Astrocyte (in vitro differentiated cells and primary cell): ENCODE data around the gene SIVA1. TPM values are rescaled to one million over a fixed set of nuclear protein-coding genes. Genes with fewer than 3 reads are reported as not detected.

ENCODE experiments used
- DNase-seq: peaks from one replicate; pipeline ENCODE4 v3.0.0-alpha.2; 2010; ENCODE audit warnings: low read depth
- FAIRE-seq: peaks from 2 replicates; lab custom pipeline; 2011; peaks lifted over from hg19 to GRCh38; lab: Jason Lieb, UNC
- H2AFZ ChIP-seq: 2 replicates; pipeline ENCODE4 v1.6.0; 2012; ENCODE audit warnings: low read depth, low read length, inconsistent platforms
- H3K27ac ChIP-seq: 2 replicates; pipeline ENCODE4 v1.5.1; 2011; ENCODE audit warnings: low read depth, low read length, inconsistent platforms
- H3K27me3 ChIP-seq: 2 replicates; pipeline ENCODE4 v1.6.0; 2011; ENCODE audit warnings: low read length, inconsistent platforms; ENCODE audit not compliant: insufficient read depth
- H3K36me3 ChIP-seq: 2 replicates; pipeline ENCODE4 v1.5.1; 2011; ENCODE audit warnings: low read length, inconsistent platforms; ENCODE audit not compliant: insufficient read depth
- H3K4me1 ChIP-seq: 2 replicates; pipeline ENCODE4 v1.5.1; 2011; ENCODE audit warnings: low read length, inconsistent platforms; ENCODE audit not compliant: insufficient read depth
- H3K4me2 ChIP-seq: 2 replicates; pipeline ENCODE4 v1.6.0; 2012; ENCODE audit warnings: low read length, inconsistent platforms
- H3K4me3 ChIP-seq: 2 replicates; pipeline ENCODE4 v1.5.1; 2011; ENCODE audit warnings: low read depth, mild to moderate bottlenecking, low read length, inconsistent platforms; ENCODE audit not compliant: insufficient read depth
- H3K79me2 ChIP-seq: 2 replicates; pipeline ENCODE4 v1.6.0; 2012; ENCODE audit warnings: mild to moderate bottlenecking, low read length, inconsistent platforms; ENCODE audit not compliant: insufficient read depth
- H3K9ac ChIP-seq: 2 replicates; pipeline ENCODE4 v1.6.0; 2012; ENCODE audit warnings: mild to moderate bottlenecking, low read length, inconsistent platforms
- H3K9me3 ChIP-seq: 2 replicates; pipeline ENCODE4 v1.5.1; 2012; ENCODE audit warnings: low read depth, mild to moderate bottlenecking, low read length, inconsistent platforms; ENCODE audit not compliant: insufficient read depth
- H4K20me1 ChIP-seq: 2 replicates; pipeline ENCODE4 v1.6.0; 2012; ENCODE audit warnings: low read length, inconsistent platforms; ENCODE audit not compliant: insufficient read depth
- H3K27ac Mint-ChIP-seq: one replicate; pipeline ENCODE4 v1.8.0; 2021; ENCODE audit warnings: mild to moderate bottlenecking, mixed read lengths; ENCODE audit not compliant: unreplicated experiment
- H3K27me3 Mint-ChIP-seq: one replicate; pipeline ENCODE4 v1.8.0; 2021; ENCODE audit warnings: low read depth, mixed read lengths; ENCODE audit not compliant: unreplicated experiment
- H3K36me3 Mint-ChIP-seq: one replicate; pipeline ENCODE4 v1.8.0; 2021; ENCODE audit warnings: low read depth, mixed read lengths; ENCODE audit not compliant: unreplicated experiment
- H3K4me1 Mint-ChIP-seq: one replicate; pipeline ENCODE4 v1.8.0; 2021; ENCODE audit warnings: low read depth, mixed read lengths; ENCODE audit not compliant: unreplicated experiment
- H3K4me3 Mint-ChIP-seq: one replicate; pipeline ENCODE4 v1.8.0; 2021; ENCODE audit warnings: mild to moderate bottlenecking, moderate library complexity, mixed read lengths; ENCODE audit not compliant: unreplicated experiment
- H3K9me3 Mint-ChIP-seq: one replicate; pipeline ENCODE4 v1.8.0; 2021; ENCODE audit warnings: mild to moderate bottlenecking, mixed read lengths; ENCODE audit not compliant: unreplicated experiment
- CTCF ChIP-seq: IDR thresholded peaks from 2 replicates; pipeline ENCODE4 v1.5.1; 2011; ENCODE audit warnings: low read depth, mild to moderate bottlenecking, inconsistent platforms, low read length, moderate library complexity; ENCODE audit not compliant: insufficient read depth
- EZH2 ChIP-seq: IDR thresholded peaks from 2 replicates; pipeline ENCODE4 v1.6.1; 2012; ENCODE audit warnings: mild to moderate bottlenecking, low read length, inconsistent platforms; ENCODE audit not compliant: insufficient read depth
- total RNA-seq: library from RNA; stranded (reverse); gene quantifications from 2 replicates; pipeline ENCODE4 v1.2.1, GENCODE V29; 2021

The SIVA1 gene
- total RNA-seq, 1 donor from 2014 or later: 51.0 TPM

DNA sequence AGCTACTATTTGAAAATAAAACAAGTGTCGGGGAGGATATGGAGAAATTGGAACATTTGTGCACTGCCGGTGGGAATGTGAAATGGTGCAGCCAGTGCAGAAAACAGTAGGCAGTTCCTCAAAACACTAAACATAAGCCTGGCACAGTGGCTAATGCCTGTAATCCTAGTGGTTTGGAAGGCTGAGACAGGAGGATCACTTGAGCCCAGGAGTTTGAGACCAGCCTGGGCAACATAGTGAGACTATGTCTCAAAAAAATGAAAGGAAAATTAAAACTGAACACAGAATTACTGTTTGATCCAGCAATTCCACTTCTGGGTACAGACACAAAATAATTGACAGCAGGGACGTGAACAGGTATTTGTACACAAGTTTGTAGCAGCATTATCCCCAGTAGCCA, 12.6 kb downstream of the SIVA1 start:
- no peak for FAIRE-seq
- Histone ChIP-seq H3K9me3 (no peaks in the 10 kb centered on the region), H3K36me3 (peaks cover 2% of the 10 kb centered on the region), H3K27me3 (no peaks in the 10 kb centered on the region), H3K9ac (no peak overlapping the region), H3K4me2 (no peak overlapping the region), H3K79me2 (no peaks in the 10 kb centered on the region), H3K4me1 (peaks cover 3% of the 10 kb centered on the region), H3K4me3 (no peak overlapping the region), H3K27ac (no peak overlapping the region), H4K20me1 (peaks cover 21% of the 10 kb centered on the region), H2AFZ (no peak overlapping the region)
- Mint-ChIP-seq H3K4me3 (peak overlapping the region; percentile 23), H3K9me3 (no peaks in the 10 kb centered on the region), H3K27me3 (no peaks in the 10 kb centered on the region), H3K4me1 (peaks cover 3% of the 10 kb centered on the region), H3K27ac (no peak overlapping the region), H3K36me3 (peaks cover 17% of the 10 kb centered on the region)
- DNase-seq: no peak
- TF ChIP-seq EZH2: no peak
- no peak for TF ChIP-seq CTCF

DNA sequence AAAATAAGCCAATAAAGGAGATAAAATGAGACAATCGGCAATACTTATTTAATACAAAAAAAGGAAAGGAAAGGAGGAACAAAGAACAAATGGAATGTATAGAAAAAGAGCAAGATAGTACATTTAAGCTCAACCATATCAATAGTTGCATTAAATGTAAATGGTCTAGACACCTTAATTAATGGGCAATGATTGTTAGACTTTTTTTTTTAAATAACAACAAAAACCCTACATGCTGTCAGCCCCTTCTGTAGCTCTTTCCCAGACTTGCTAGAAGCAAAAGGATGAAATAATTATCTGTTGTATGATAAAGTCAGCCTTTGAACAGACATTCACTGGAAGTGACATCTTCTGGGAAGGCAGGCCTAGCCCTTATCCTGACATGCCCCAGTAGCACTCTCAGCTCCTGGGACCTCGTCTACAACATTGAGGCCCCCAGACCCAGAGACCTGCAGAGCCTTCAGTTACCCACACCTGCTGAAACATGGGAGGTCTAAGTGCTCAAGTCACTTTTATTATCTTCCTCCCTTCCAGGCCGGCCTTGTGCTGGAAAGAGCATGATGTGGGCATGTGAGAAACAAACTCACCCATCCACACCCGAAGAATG, 13.4 kb downstream of the SIVA1 start:
- Histone ChIP-seq H3K36me3 (peaks cover 4% of the 10 kb centered on the region), H4K20me1 (peaks cover 15% of the 10 kb centered on the region), H3K4me1 (peaks cover 3% of the 10 kb centered on the region), H3K4me3 (no peak overlapping the region), H3K9ac (no peak overlapping the region), H3K27ac (no peak overlapping the region), H3K79me2 (no peaks in the 10 kb centered on the region), H3K4me2 (no peak overlapping the region), H3K9me3 (no peaks in the 10 kb centered on the region), H3K27me3 (no peaks in the 10 kb centered on the region), H2AFZ (no peak overlapping the region)
- no peaks in the 10 kb centered on the region for H3K27me3 Mint-ChIP-seq
- H3K4me3 Mint-ChIP-seq: peak overlapping the region; percentile 29
- no peak for TF ChIP-seq EZH2
- no peak for TF ChIP-seq CTCF
- no peak for FAIRE-seq
- no peak overlapping the region for H3K27ac Mint-ChIP-seq
- DNase-seq: no peak
- no peaks in the 10 kb centered on the region for H3K9me3 Mint-ChIP-seq
- peaks cover 3% of the 10 kb centered on the region for H3K4me1 Mint-ChIP-seq
- peaks cover 19% of the 10 kb centered on the region for H3K36me3 Mint-ChIP-seq

DNA sequence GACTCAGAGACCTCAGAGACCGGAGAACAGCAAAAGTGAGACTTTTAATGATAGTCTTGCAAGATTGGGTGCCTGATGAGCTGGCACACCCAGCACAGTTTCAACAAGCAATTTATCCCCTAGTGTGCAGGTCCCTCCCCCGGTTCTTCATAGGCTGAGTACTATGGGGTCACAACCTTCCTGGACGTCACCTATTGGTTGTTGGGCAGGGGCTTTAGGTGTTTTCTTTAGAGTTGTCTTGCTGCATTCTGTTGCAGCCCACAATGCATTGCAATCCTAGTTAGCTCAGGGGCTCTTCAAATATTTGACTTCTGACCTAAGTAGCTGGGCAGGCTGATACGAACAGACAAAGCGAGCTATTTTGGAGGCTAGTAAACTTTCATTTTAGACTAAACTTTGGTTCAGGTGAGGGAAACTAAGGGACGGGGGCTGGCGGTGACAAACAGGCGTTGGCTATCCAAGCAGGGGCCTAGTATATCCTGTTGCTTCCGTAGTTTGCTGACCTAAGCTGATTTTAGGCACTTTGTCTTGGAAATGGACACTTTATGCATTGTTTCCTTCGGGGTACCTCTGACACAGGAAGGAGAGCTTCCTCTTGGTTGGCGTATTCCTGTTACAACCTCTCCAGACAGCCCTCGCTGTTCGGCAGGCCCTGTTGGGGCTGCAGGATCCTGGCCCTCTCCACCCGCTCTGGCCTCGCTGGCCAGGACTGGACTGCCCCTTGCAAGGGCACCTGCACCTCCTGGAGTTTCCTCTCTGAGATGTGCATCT, 14.1 kb downstream of the SIVA1 start:
- Histone ChIP-seq H4K20me1 (peaks cover 20% of the 10 kb centered on the region), H3K79me2 (no peaks in the 10 kb centered on the region), H3K9ac (no peak overlapping the region), H3K36me3 (peaks cover 4% of the 10 kb centered on the region), H3K9me3 (no peaks in the 10 kb centered on the region), H3K27ac (no peak overlapping the region), H3K4me2 (no peak overlapping the region), H3K4me3 (no peak overlapping the region), H2AFZ (no peak overlapping the region), H3K27me3 (no peaks in the 10 kb centered on the region), H3K4me1 (peaks cover 3% of the 10 kb centered on the region)
- H3K4me3 Mint-ChIP-seq: peak overlapping the region; percentile 29
- peaks cover 3% of the 10 kb centered on the region for H3K4me1 Mint-ChIP-seq
- peaks cover 17% of the 10 kb centered on the region for H3K36me3 Mint-ChIP-seq
- no peaks in the 10 kb centered on the region for H3K9me3 Mint-ChIP-seq
- TF ChIP-seq EZH2 (no peak), CTCF (no peak)
- FAIRE-seq: no peak
- no peak overlapping the region for H3K27ac Mint-ChIP-seq
- H3K27me3 Mint-ChIP-seq: no peaks in the 10 kb centered on the region
- no peak for DNase-seq
